ENCODE data around the gene KLC4.
A peak's percentile ranks its signal among the peaks of the same experiment; 100 is the strongest.
"Not testable (repeated sequence)": the region's sequence is repeated elsewhere in the genome, so short reads cannot be mapped to it uniquely, and the experiment has no call there.

The KLC4 gene

GRCh38 chr6:43037197-43037596, 22.2 kb upstream of the KLC4 start:
- no peak for DNase-seq

GRCh38 chr6:43037706-43038105, 21.7 kb upstream of the KLC4 start:
- DNase-seq, result no peak

DNA sequence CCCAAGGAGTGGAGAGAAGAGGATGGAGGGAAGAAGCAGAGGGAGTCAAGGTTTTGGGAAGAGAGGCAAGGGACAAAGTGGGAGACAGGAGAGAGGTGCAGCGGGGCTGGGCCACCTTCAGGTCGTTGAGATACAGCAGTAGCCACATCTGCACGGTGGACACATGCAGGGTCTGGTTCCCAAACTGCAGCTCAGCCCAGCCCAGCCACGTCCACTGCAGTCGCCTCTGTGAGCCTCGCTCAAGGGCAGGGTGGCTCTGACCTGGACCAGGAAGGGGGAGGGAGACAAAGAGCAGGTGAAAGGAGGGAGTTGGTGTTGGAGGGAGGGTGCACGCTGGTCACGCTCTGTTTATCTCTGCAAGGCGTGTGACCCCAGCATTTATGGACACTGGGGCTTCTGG, 20.7 kb upstream of the KLC4 start:
- no peak for DNase-seq

DNA sequence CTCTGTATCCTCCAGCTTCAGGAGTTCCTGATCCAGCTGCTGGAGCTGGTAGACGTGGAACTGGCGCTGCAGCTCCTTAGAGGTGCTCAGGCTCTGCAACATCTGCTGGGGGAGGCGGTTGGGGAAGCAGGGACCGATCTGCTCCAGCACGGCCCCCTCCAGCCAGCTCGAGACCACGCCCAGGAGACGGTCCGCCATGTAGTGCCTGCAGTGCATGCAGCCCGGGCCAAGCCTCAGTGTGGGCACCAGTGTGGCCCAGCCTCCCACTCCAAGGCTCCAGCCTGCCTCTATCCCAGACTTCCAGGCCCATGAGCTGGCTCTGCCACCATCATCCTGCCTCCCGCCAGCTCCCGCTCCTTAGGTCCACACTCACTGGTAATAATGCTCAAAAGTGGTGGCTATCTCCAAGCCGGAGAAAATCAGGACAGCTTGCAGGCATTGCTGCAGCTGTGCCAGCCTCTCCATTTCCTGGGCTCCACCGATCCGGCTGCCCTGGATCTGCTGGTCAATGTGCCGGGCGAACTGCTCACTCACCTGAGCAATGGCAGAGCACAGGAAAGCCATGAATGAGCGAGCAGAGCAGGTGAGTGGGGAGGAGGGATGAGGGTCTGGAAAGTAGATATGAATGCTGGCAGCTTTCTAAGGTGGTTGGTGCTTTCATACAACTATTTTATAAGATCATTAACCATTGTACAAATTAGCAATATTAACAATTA, 18.7 kb upstream of the KLC4 start:
- no peak for DNase-seq

- not testable (repeated sequence) for DNase-seq
Observed at GRCh38 chr6:43041475-43041874, 18.0 kb upstream of the KLC4 start.

DNA sequence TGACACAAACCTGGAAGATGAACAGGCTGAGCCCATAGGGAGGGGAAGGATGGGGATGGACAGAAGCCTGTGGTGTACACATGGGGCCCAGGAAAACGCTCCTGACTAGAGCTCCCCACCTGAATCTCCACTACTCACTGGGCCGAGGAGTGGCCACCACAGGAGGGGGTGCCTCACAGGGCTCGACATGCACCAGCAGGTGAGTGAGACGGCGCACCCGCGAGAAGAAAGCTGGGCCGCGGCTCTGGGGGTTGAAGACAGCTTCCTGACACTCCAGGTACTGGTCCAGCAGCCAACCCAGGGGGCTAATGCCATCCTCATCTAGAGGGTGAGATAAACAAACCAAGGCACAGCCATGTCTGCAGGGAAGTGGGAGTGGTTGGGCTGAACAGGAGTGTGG, 16.1 kb upstream of the KLC4 start:
- no peak for DNase-seq

GRCh38 chr6:43045371-43045930, 14.0 kb upstream of the KLC4 start:
- no peak for DNase-seq

DNA sequence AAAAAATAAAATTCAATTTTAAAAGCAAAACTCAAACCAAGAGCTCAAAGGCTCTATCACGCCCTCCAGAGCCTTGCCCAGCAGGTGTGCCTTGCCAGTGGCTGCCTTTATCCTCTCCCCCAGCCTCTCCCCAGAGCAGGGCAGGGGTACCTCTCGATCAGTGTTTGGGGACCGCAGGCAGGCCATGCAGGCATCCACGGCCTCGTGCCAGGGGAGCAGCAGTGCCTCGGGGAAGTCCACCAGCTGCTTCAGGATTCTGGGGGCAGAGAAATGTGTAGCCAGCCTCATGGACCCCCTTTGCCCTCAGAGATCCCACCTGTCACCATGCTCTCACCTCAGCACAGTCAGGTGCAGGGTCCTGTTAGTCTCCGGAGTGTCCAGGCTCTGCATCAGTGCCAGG, 11.4 kb upstream of the KLC4 start:
- DNase-seq, result no peak

DNA sequence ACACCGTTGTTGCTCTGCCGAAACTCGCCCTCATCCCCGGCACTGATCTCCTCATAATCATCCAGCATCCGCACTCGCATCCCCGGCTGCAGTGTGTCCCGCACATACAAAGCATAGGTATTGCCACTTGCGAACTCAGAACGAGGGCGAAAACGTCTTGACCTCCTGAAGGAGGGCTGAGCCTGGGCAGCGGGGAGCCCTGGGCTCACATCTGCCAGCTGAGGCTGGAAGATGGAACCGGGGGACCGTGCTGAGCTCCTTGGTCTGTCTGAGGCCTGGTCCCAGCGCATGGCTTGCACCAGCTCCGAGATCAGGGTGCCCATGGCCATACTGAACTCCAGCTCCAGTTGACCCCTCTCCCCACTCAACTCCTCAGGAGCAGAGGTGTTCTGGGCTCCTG, 8.4 kb upstream of the KLC4 start:
- no peak for DNase-seq

- no peak for DNase-seq
Observed at GRCh38 chr6:43052225-43052841, 7.1 kb upstream of the KLC4 start.

- no peak for DNase-seq
Observed at GRCh38 chr6:43052842-43053544, 6.4 kb upstream of the KLC4 start.

- DNase-seq, result peak; percentile 89
Observed at GRCh38 chr6:43053545-43054205, 5.8 kb upstream of the KLC4 start, which contains the start of gene CUL7. CUL7 (minus strand) TSS chr6:43053851; CDS start chr6:43052788, 1,063 bp downstream.

DNA sequence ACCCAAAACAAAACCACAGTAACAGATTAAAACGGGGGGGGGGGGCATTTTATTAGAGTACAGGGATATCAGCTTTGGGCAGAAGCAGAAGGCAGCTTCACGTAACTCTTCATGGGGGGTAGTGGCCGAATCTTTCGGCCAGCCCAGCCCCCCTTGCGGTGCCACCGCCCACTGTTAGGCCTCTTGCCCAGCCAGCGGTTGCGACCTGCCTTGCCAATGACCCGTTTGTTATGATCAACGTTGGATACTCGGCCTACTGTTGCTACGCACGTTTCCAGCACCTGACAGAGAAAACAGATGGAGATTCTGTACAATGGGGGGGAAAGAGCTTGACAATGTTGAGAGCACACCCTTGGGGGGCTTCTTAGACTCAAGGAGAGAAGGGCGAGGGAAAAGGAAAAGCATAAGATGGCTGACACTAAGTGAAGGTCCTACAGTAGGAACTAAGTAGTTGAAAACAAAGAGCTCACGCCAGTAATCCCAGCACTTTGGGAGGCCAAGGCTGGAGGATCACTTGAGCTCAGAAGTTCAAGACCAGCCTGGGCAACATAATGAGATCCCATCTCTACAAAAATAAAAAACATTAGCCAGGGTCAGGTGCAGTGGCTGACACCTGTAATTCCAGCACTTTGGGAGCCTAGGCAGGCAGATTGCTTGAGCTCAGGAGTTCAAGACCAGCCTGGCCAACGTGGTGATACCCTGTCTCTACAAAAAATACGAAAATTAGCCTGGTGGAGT, 5.1 kb upstream of the KLC4 start:
- no peak for DNase-seq

- no peak for DNase-seq
Observed at GRCh38 chr6:43055966-43056365, 3.5 kb upstream of the KLC4 start.

- DNase-seq, result peak in 1 of 2 donors; percentile 10
Observed at GRCh38 chr6:43058531-43058930, 900 bp upstream of the KLC4 start.

- DNase-seq, result no peak
Observed at GRCh38 chr6:43060034-43060754, 763 bp downstream of the KLC4 start.

DNA sequence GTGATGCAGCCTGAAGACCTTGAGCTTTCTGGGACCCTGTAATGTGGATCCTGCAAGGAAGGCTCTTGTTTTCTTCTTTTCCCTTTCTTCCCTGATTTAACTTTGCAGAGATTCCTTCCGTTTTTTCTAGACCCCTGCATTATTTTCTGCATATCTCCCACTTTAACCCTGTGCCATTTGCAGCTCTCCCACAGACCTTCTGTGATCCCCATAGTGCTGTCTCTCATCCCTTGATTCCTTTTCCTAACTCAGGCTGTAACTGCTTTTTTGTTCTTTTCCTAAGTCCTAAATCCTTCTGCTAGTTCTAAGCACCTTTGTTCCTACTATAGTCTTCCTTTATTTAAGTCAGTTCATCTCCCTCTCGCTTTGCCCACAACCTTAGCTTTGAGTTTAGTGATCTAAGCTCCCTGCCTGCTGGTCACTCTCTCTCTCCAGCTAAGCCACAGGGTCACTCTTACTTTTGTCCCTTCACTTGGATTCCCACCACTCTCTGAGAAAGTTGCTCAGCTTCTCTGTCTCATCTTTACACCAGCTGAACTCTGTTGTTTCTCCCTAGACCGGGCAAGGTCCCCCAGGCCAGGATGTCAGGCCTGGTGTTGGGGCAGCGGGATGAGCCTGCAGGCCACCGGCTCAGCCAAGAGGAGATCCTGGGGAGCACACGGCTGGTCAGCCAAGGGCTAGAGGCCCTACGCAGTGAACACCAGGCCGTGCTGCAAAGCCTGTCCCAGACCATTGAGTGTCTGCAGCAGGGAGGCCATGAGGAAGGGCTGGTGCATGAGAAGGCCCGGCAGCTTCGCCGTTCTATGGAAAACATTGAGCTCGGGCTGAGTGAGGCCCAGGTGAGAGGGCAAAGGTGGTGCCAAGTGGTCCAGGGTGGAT, 1.6 kb downstream of the KLC4 start:
- no peak for DNase-seq

DNA sequence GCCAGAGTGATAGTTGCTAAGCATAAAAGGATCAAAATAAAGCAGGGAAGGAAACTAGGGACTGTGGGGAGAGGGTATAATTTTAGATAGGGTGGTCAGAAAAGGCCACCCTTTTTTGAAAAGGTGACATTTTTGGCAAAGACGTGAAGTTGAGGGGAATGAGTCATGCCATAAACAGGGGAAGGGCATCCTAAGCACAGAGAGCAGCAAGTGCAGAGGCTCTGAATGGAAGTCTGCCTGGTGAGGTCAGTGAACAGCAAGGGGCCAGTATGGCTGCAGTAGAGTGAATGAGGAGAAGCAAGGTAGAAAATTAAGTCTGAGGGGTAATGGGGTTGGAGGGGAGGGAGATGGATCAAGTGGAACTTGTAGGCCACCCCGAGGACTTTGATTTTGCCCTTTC, 2.4 kb downstream of the KLC4 start:
- no peak for DNase-seq

DNA sequence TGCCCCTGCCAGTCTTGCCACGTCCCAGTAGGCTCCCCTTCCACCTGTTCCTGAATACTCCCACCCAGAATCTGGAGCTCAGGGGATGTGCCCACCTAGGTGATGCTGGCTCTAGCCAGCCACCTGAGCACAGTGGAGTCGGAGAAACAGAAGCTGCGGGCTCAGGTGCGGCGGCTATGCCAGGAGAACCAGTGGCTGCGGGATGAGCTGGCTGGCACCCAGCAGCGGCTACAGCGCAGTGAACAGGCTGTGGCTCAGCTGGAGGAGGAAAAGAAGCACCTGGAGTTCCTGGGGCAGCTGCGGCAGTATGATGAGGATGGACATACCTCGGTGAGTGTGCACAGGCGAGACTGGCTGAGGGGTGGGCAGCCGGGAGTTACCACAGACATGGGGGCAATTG, 3.4 kb downstream of the KLC4 start:
- DNase-seq, result no peak

DNA sequence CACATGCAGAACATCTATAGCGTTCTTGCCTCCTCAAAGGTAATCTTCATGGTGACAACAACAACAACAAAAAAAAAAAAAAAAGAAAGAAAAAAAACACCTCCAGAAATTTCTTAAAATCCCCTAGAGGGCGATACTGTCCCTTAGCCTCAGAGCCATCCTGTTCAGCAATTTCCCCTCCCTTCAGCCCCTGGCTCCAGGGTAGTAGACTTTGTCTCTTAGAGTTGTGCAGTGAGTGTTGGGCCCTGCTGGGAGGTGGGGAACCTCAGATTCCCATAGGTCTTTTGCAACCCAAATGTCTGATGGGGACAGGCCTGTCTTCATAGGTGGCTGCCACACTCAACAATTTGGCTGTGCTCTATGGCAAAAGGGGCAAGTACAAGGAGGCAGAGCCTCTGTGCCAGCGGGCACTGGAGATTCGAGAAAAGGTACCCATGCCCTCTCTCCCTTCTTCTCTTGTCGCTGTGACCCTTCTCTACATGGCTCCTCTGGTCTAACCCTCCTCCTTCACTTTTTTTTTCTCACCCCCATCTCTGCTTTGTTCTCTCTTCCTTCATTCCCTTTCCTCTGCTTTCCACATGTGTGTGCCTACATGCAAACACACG, 10.7 kb downstream of the KLC4 start:
- DNase-seq, result peak; percentile 16 to 32
